HG03108 (cell line): ENCODE measurements around the gene IQSEC1.
A peak's percentile ranks its signal among the peaks of the same experiment; 100 is the strongest.

Experiments used
- ATAC-seq: cut with Tn5 transposase; IDR thresholded peaks from one replicate; pipeline ENCODE4 v1.9.1; 2021; ENCODE audit warnings: moderate library complexity; ENCODE audit not compliant: unreplicated experiment

IQSEC1 gene

GRCh38 chr3:12956316-12956660 lies 116.9 kb downstream of the IQSEC1 start:
- no peak for ATAC-seq

GRCh38 chr3:12955651-12956315 lies 117.4 kb downstream of the IQSEC1 start:
- ATAC-seq, result no peak

GRCh38 chr3:12954891-12955650 lies 118.2 kb downstream of the IQSEC1 start:
- peak; percentile 56 for ATAC-seq

GRCh38 chr3:12954180-12954579 lies 119.0 kb downstream of the IQSEC1 start:
- ATAC-seq, result no peak

GRCh38 chr3:12953201-12953995 lies 119.8 kb downstream of the IQSEC1 start:
- no peak for ATAC-seq

GRCh38 chr3:12952343-12953200 lies 120.7 kb downstream of the IQSEC1 start:
- no peak for ATAC-seq

GRCh38 chr3:12948891-12949711 lies 124.1 kb downstream of the IQSEC1 start:
- peak; percentile 55 for ATAC-seq

GRCh38 chr3:12948371-12948770 lies 124.9 kb downstream of the IQSEC1 start:
- no peak for ATAC-seq

GRCh38 chr3:12947504-12948369 lies 125.5 kb downstream of the IQSEC1 start:
- no peak for ATAC-seq

GRCh38 chr3:12946649-12947316 lies 126.4 kb downstream of the IQSEC1 start:
- ATAC-seq, result no peak

GRCh38 chr3:12946251-12946648 lies 127.0 kb downstream of the IQSEC1 start:
- ATAC-seq, result no peak

GRCh38 chr3:12944849-12945248 lies 128.4 kb downstream of the IQSEC1 start:
- ATAC-seq, result no peak

- no peak for ATAC-seq
Measured at GRCh38 chr3:12944413-12944812, 128.8 kb downstream of the IQSEC1 start.

- ATAC-seq, result no peak
Measured at GRCh38 chr3:12943124-12944021, 129.9 kb downstream of the IQSEC1 start.

GRCh38 chr3:12941495-12942023 lies 131.7 kb downstream of the IQSEC1 start:
- no peak for ATAC-seq

- ATAC-seq, result no peak
Measured at GRCh38 chr3:12940854-12941253, 132.4 kb downstream of the IQSEC1 start.

- ATAC-seq, result no peak
Measured at GRCh38 chr3:12939137-12939536, 134.1 kb downstream of the IQSEC1 start.
